Measurements from ENCODE around the gene C4BPA. TPM values are rescaled to one million over a fixed set of nuclear protein-coding genes. Genes with fewer than 3 reads are reported as not detected.

The C4BPA gene
- total RNA-seq, 1 donor from 2014 or later = not detected

- Mint-ChIP-seq H3K9me3 (no peaks in the 10 kb centered on the region), H3K4me3 (no peak overlapping the region), H3K27ac (ENCODE audit: unreplicated experiment) (no peak overlapping the region), H3K27me3 (ENCODE audit: low read depth) (peaks cover 2% of the 10 kb centered on the region), H3K36me3 (ENCODE audit: low read depth) (peaks cover 7% of the 10 kb centered on the region), H3K4me1 (no peaks in the 10 kb centered on the region)
- TF ChIP-seq, protein P1, sequence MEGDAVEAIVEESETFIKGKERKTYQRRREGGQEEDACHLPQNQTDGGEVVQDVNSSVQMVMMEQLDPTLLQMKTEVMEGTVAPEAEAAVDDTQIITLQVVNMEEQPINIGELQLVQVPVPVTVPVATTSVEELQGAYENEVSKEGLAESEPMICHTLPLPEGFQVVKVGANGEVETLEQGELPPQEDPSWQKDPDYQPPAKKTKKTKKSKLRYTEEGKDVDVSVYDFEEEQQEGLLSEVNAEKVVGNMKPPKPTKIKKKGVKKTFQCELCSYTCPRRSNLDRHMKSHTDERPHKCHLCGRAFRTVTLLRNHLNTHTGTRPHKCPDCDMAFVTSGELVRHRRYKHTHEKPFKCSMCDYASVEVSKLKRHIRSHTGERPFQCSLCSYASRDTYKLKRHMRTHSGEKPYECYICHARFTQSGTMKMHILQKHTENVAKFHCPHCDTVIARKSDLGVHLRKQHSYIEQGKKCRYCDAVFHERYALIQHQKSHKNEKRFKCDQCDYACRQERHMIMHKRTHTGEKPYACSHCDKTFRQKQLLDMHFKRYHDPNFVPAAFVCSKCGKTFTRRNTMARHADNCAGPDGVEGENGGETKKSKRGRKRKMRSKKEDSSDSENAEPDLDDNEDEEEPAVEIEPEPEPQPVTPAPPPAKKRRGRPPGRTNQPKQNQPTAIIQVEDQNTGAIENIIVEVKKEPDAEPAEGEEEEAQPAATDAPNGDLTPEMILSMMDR (conservative IDR thresholded peaks at IDR 0.05) = peak; percentile 39
- no peak for DNase-seq (ENCODE audit: low read depth, low spot score)
Observed at GRCh38 chr1:207058878-207059867, 44.9 kb upstream of the C4BPA start.

GRCh38 chr1:207059881-207060280, 44.2 kb upstream of the C4BPA start:
- peaks cover 7% of the 10 kb centered on the region for H3K36me3 Mint-ChIP-seq (ENCODE audit: low read depth)
- TF ChIP-seq, protein P1 (conservative IDR thresholded peaks at IDR 0.05) = peak; percentile 9
- no peak overlapping the region for H3K27ac Mint-ChIP-seq (ENCODE audit: unreplicated experiment)
- H3K9me3 Mint-ChIP-seq = no peaks in the 10 kb centered on the region
- H3K4me1 Mint-ChIP-seq = no peaks in the 10 kb centered on the region
- DNase-seq (ENCODE audit: low read depth, low spot score) = no peak
- H3K4me3 Mint-ChIP-seq = no peak overlapping the region
- no peaks in the 10 kb centered on the region for H3K27me3 Mint-ChIP-seq (ENCODE audit: low read depth)

- DNase-seq (ENCODE audit: low read depth, low spot score) = no peak
- H3K9me3 Mint-ChIP-seq = no peaks in the 10 kb centered on the region
- H3K36me3 Mint-ChIP-seq (ENCODE audit: low read depth) = peaks cover 7% of the 10 kb centered on the region
- H3K4me1 Mint-ChIP-seq = no peaks in the 10 kb centered on the region
- TF ChIP-seq, protein P1 (conservative IDR thresholded peaks at IDR 0.05) = no peak
- H3K27me3 Mint-ChIP-seq (ENCODE audit: low read depth) = no peaks in the 10 kb centered on the region
- H3K4me3 Mint-ChIP-seq = no peak overlapping the region
- H3K27ac Mint-ChIP-seq (ENCODE audit: unreplicated experiment) = no peak overlapping the region
Observed at GRCh38 chr1:207060596-207060995, 43.4 kb upstream of the C4BPA start.

GRCh38 chr1:207062058-207062457, 42.0 kb upstream of the C4BPA start:
- no peaks in the 10 kb centered on the region for H3K27me3 Mint-ChIP-seq (ENCODE audit: low read depth)
- peaks cover 7% of the 10 kb centered on the region for H3K36me3 Mint-ChIP-seq (ENCODE audit: low read depth)
- H3K4me3 Mint-ChIP-seq = no peak overlapping the region

DNA sequence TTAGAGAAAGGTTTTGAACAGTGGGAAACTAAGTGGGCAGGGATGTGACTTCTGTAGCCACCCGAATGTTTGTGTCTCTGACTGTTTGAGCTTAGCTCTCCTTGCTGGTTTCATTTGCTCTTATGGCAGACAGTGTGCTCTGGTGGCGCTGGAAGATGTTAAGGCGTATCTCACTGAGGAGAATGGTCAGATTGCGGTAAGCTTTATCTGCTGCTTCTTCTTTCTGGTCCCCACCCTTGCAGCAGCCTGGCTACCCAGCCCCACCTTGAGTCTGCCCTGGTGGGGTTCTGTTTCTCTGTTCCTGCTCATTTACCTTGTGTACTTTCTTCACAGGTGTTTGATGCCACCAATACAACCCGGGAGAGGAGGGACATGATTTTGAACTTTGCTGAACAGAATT, 41.0 kb upstream of the C4BPA start:
- no peaks in the 10 kb centered on the region for H3K27me3 Mint-ChIP-seq (ENCODE audit: low read depth)
- no peak overlapping the region for H3K4me3 Mint-ChIP-seq
- no peak overlapping the region for H3K27ac Mint-ChIP-seq (ENCODE audit: unreplicated experiment)
- no peaks in the 10 kb centered on the region for H3K4me1 Mint-ChIP-seq
- DNase-seq (ENCODE audit: low read depth, low spot score) = no peak
- no peaks in the 10 kb centered on the region for H3K9me3 Mint-ChIP-seq
- peaks cover 7% of the 10 kb centered on the region for H3K36me3 Mint-ChIP-seq (ENCODE audit: low read depth)
- TF ChIP-seq, protein P1 (conservative IDR thresholded peaks at IDR 0.05) = no peak

More at GRCh38 chr1:207062058-207062457, 42.0 kb upstream of the C4BPA start:
- Mint-ChIP-seq H3K27ac (ENCODE audit: unreplicated experiment) (no peak overlapping the region), H3K9me3 (no peaks in the 10 kb centered on the region), H3K4me1 (no peaks in the 10 kb centered on the region)
- DNase-seq (ENCODE audit: low read depth, low spot score) = no peak
- TF ChIP-seq, protein P1 (conservative IDR thresholded peaks at IDR 0.05) = no peak
